Measurements from ENCODE around the gene WEE1.

The WEE1 gene

GRCh38 chr11:9625162-9625561, 51.7 kb downstream of the WEE1 start:
- no peak for DNase-seq

- DNase-seq, result no peak
Measured at GRCh38 chr11:9625728-9626127, 52.3 kb downstream of the WEE1 start.

- no peak for DNase-seq
Measured at GRCh38 chr11:9626496-9627394, 53.3 kb downstream of the WEE1 start.

GRCh38 chr11:9629064-9629463, 55.6 kb downstream of the WEE1 start:
- DNase-seq, result no peak

GRCh38 chr11:9633679-9634078, 60.2 kb downstream of the WEE1 start:
- no peak for DNase-seq

- no peak for DNase-seq
Measured at GRCh38 chr11:9636691-9637090, 63.2 kb downstream of the WEE1 start.

GRCh38 chr11:9639099-9639498, 65.6 kb downstream of the WEE1 start:
- no peak for DNase-seq
